Endothelial cell of umbilical vein (primary cell): ENCODE results near the gene ZBED4.

Experiments
- CTCF ChIP-seq, 2 donors: IDR thresholded peaks; 1 replicate in 1 of 2; 2 replicates in 1 of 2; pipeline ENCODE4 v1.5.1; 2011; ENCODE audit warnings: low read length in 2 of 2, mild to moderate bottlenecking in 2 of 2, moderate library complexity in 2 of 2, control low read depth in 1 of 2, inconsistent platforms in 1 of 2, low read depth in 1 of 2; ENCODE audit not compliant: insufficient read depth in 1 of 2; ENCODE audit errors: extremely low read depth in 1 of 2
- EZH2 ChIP-seq: IDR thresholded peaks from 2 replicates; pipeline ENCODE4 v1.6.1; 2012; ENCODE audit warnings: borderline replicate concordance, low read depth, mild to moderate bottlenecking, moderate library complexity, low read length, inconsistent platforms; ENCODE audit not compliant: severe bottlenecking
- MAX ChIP-seq: IDR thresholded peaks from 2 replicates; pipeline ENCODE4 v1.6.1; 2011; ENCODE audit not compliant: insufficient read depth, insufficient read length

- TF ChIP-seq MAX (no peak), CTCF (IDR thresholded peaks at IDR 0.05; ENCODE audit: extremely low read depth in 1 of 2, insufficient read depth in 1 of 2, low read depth in 1 of 2, low read length in 2 of 2) (no peak), EZH2 (no peak)
Observed at GRCh38 chr22:49894322-49895054, 40.8 kb downstream of the ZBED4 start.
